HEK293 (cell line): ENCODE results near the gene RUFY1.
"Not testable (repeated sequence)": the region's sequence is repeated elsewhere in the genome, so short reads cannot be mapped to it uniquely, and the experiment has no call there.

Experiments used
- BCL11B ChIP-seq: fragments of 450-650 bp; formaldehyde crosslinking; IDR thresholded peaks from 2 replicates; pipeline ENCODE4 v1.5.1; 2016; ENCODE audit warnings: low read depth, missing biosample characterization, missing genetic modification characterization
- CTCF ChIP-seq: fragments of 450-650 bp; formaldehyde crosslinking; IDR thresholded peaks from 2 replicates; pipeline ENCODE4 v1.5.1; 2016; ENCODE audit warnings: missing biosample characterization, missing genetic modification characterization
- HOXC10 ChIP-seq: sonication (generic); formaldehyde crosslinking; IDR thresholded peaks from 2 replicates; pipeline ENCODE4 v1.8.1; 2023; ENCODE audit warnings: mild to moderate bottlenecking, missing genetic modification reagents
- MYNN ChIP-seq: fragments of 450-650 bp; formaldehyde crosslinking; IDR thresholded peaks from 2 replicates; pipeline ENCODE4 v1.5.1; 2016; ENCODE audit warnings: missing biosample characterization, missing genetic modification characterization, borderline replicate concordance
- PBX3 ChIP-seq: sonication (generic); formaldehyde crosslinking; IDR thresholded peaks from 2 replicates; pipeline ENCODE4 v1.8.1; 2022; ENCODE audit warnings: mild to moderate bottlenecking, moderate library complexity, missing genetic modification reagents
- ZBTB21 ChIP-seq: fragments of 450-650 bp; formaldehyde crosslinking; IDR thresholded peaks from 2 replicates; pipeline ENCODE4 v1.5.1; 2017; ENCODE audit warnings: missing biosample characterization, missing genetic modification characterization
- ZFHX2 ChIP-seq: fragments of 450-650 bp; formaldehyde crosslinking; conservative IDR thresholded peaks from 2 replicates; pipeline ENCODE4 v1.5.1; 2016; ENCODE audit warnings: missing biosample characterization, missing genetic modification characterization
- ZNF114 ChIP-seq: fragments of 450-650 bp; formaldehyde crosslinking; IDR thresholded peaks from 2 replicates; pipeline ENCODE4 v1.5.0; 2017; ENCODE audit warnings: missing biosample characterization, missing genetic modification characterization
- ZNF221 ChIP-seq: fragments of 450-650 bp; formaldehyde crosslinking; IDR thresholded peaks from 2 replicates; pipeline ENCODE4 v1.5.1; 2017; ENCODE audit warnings: missing biosample characterization, missing genetic modification characterization, borderline replicate concordance
- ZNF280C ChIP-seq: fragments of 450-650 bp; formaldehyde crosslinking; IDR thresholded peaks from 2 replicates; pipeline ENCODE4 v1.5.1; 2016; ENCODE audit warnings: missing biosample characterization, missing genetic modification characterization
- ZNF292 ChIP-seq: fragments of 450-650 bp; formaldehyde crosslinking; IDR thresholded peaks from 2 replicates; pipeline ENCODE4 v1.5.1; 2016; ENCODE audit warnings: low read depth, missing biosample characterization, missing genetic modification characterization, borderline replicate concordance
- ZNF530 ChIP-seq: fragments of 450-650 bp; formaldehyde crosslinking; IDR thresholded peaks from 2 replicates; pipeline ENCODE4 v1.5.1; 2016; ENCODE audit warnings: low read depth, missing biosample characterization, missing genetic modification characterization
- ZNF692 ChIP-seq: fragments of 450-650 bp; formaldehyde crosslinking; IDR thresholded peaks from 2 replicates; pipeline ENCODE4 v1.5.1; 2016; ENCODE audit warnings: missing biosample characterization, missing genetic modification characterization
- ZSCAN5A ChIP-seq: fragments of 450-650 bp; formaldehyde crosslinking; IDR thresholded peaks from 2 replicates; pipeline ENCODE4 v1.5.1; 2016; ENCODE audit warnings: missing biosample characterization, missing genetic modification characterization

- not testable (repeated sequence) for TF ChIP-seq HOXC10 (CRISPR knock-in tag); ZNF530 (tag by site-specific recombination); CTCF; PBX3 (CRISPR knock-in tag); ZNF114 (tag by site-specific recombination); ZNF221; BCL11B (tag by site-specific recombination); ZBTB21; ZNF292; MYNN (tag by site-specific recombination); ZFHX2; ZNF280C (tag by site-specific recombination); ZSCAN5A (tag by site-specific recombination); ZNF692 (tag by site-specific recombination)
Measured at GRCh38 chr5:179502420-179502819, 47.9 kb upstream of the RUFY1 start.
